Stimulated activated CD4-positive, alpha-beta T cell treated with anti-CD3 and anti-CD28 coated beads, Interleukin-15, amount 100 ng/mL, for 24 hours (primary cell): ENCODE measurements around the gene BHMT.
"Not testable (repeated sequence)": the region's sequence is repeated elsewhere in the genome, so short reads cannot be mapped to it uniquely, and the experiment has no call there.

Experiments used
- DNase-seq: peaks from one replicate; pipeline ENCODE4 v3.0.0-alpha.2; 2020

Gene BHMT

DNA sequence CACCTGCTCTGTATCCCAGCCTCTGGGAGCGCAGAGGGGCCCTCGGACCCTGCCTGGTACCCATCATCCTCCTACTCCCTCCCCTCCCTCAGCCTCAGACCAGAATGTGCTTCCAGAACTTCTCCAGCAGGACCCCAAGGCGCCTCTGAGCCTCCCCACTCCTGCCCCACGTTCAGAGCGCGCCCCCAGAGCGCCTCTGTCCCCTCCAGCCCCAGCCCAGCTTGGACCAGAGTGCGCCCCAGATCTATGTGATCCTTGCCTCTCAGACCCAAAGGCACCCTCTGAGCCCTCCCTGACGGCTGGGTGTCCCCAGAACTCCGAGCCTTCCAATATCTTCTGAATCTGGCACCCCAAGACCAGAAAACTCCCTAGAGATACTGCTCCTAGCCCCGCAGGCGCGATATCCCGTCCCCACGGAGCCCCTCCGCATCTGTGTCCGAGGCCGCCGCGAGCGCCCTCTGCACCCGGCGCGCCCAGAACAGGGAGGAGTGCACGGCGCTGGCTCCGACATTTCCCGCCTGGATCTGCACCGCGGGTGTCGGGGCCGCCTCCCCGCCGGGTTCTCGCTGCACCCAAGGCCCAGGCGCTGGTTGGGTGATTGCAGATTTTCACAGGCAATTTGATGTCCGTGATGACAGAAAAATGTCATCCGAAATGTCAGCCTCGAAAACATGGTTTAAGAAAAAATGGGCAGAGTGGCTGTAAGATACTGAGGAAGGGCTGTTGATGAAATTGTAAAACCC, 522 bp downstream of the BHMT start:
- DNase-seq, result no peak

- DNase-seq, result no peak
These were observed 1.1 kb downstream of the BHMT start for GRCh38 chr5:79112703-79113058.

- DNase-seq, result no peak
These were observed 7.9 kb downstream of the BHMT start for GRCh38 chr5:79119486-79119885.

GRCh38 chr5:79120221-79120620, 8.6 kb downstream of the BHMT start:
- DNase-seq, result no peak

DNA sequence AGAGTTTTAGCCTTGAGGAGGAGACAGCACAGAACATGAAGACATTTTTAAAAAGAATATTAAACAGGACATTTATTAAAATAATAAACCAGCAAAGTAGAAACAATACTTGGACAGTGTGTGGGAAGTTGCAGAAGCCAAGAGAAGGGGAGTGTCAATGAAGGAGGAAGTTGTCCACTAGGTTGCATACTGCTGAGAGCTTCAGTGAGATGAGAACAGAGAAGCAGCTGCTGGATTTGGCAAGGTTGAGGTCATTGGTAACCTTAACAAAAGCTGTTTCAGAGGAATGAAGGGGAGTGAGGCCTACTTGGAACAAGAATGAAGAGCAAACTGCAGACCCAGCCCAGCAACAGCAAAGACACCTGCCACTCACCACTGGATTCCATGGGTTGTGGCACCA, 11.4 kb downstream of the BHMT start:
- DNase-seq, result no peak

GRCh38 chr5:79124607-79125006, 13.0 kb downstream of the BHMT start:
- DNase-seq, result no peak

GRCh38 chr5:79130781-79131180, 19.2 kb downstream of the BHMT start:
- DNase-seq, result no peak

DNA sequence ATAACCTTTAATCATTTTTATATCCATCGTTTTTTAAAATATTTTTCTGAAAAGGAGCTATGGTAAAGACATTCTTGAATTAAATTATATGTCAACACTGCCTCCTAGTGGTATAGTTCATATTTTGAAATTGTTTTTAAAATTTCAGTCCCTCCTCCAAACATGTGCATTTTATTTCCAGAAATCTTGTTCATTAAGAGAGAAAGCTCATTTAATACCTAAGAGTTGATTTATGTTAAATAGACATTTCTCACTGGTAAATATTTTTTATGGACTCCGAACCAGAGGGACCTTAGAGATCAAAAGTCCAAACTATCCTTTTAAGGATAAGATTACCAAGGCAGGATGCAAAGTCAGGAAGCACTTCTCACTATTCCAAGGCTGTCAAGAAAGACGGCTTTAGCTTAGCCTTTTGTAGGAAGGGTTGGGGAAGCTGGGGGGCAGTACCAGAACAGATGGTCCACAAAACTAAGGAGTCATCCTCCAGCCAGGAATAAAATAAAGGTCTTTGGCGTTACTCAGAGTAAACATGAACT, 21.6 kb downstream of the BHMT start:
- no peak for DNase-seq

DNA sequence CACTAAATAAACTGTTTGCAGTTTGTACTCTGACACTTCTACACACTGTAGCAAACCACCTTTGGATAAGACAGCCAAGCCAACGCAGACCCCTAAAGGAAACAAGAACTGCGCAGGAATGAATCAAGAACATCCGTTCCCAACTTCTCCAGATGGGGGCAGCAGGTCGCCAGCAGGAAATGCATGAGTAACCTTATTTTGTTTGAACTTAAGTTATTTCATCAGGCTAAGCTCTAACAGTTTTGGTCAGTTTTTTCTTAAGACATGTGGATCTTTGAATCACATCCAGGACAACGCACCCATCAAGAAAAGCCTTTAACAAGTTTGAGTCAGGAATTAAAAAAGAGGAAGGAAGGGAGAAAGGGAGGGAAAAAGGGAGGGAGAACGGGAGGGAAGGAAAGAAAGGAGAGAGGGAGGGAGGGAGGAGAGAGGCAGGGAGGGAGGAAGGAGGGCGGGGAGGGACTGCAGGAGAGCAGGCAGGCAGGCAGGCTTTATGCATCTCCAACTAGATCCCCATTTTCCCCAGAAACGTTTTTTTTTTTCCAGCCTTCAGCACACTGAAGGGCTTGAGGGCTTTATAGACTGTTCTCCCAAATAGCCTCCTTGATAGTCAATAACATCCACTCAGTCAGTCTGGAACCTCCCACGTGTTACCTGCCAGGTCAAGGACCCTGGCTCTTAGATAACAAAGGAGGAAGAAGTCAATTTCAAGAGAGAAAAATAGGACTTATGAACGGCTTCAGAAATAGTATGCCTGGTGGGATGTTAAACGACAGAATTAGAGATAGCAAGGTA, 22.2 kb downstream of the BHMT start:
- peak; percentile 79 for DNase-seq

DNA sequence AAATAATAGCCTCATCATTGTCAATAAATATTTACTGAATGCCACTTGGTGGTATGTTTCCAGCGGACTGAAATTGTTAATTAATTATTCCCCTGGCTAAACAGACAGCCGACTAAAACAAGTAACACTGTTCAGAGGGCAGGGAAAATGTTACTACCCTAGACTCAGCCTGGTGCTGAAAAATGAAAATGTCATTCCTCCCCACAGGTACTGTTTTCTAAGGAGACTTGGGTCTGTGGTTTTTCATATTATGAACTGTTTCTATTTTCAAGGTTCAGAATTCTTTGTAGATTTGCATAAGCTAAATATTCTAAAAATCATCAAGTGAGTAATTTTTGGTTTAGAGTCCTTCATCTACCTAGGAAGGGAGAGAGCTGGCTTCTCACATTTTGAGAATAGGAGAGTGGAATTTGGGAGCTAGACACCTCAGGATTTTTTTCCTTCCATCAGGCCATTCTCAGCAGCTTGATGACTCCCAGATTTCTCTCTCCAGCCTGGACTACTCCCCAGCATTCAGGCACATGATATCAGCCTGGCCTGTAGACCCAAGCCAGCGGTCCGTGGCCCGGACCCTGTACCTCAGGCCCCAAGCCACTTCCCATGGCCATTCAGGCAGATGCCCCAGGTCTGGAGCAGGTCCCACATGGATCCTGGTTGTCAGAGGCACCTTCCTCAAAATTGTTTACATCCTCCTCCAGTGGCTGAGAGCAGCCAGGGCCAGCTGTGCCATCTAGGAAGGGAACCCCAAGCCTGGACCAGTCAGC, 24.4 kb downstream of the BHMT start:
- no peak for DNase-seq

DNA sequence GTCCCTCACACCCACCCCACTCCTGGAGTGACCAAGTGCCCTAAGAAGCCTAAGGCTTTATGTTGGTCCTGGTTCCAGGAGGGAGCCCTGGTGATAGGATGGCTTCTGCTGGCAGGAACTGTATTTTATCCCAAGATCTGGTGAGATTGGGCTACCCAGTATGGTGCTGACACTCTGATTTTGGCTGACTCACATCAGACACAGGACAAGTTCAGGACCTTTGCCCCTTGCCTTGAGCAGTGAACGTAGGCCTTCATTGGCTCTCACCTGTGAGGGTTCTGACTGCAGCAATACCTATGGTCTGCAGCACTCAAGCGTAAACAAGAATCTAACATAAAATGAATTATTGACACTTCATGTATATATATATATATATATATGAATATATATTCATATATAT, 25.0 kb downstream of the BHMT start:
- no peak for DNase-seq

DNA sequence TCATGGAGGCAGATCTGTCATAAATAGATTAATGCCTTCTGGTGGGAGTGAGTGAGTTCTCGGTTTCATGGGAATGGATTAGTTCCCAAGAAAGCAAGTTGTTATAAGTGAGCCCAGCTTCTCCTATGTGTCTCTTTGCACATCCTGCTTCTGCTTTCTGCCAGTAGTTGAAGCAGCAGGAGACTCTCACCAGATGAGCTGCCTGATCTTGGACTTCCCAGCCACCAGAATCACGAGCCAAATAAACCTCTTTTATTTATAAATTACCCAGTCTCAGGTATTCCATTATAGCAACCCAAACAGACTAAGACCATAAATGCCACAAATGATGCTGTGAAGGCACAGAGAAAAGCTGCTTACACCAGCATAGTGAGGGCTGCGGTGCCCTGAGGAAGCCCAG, 28.9 kb downstream of the BHMT start:
- no peak for DNase-seq

- DNase-seq, result no peak
These were observed 32.2 kb downstream of the BHMT start for GRCh38 chr5:79143684-79144379.

DNA sequence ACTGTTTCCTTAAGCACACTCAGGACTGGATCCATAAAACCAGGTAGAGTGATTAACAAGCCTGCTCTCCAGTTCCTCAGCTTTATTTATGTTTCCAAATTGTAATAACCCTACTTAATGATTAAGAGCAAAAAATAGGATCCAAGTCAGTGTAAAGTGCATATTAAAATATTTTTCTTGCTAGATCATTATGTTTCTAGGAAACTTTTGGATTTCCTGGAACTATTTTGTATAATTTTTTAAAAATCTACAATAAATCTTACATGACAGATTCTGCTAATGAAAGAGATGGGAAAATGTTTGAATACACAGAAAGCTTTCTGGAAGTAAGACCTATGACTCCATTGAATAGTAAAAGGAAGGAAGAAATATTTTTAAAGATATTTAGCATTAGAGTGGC, 35.5 kb downstream of the BHMT start:
- no peak for DNase-seq

- no peak for DNase-seq
These were observed 37.8 kb downstream of the BHMT start for GRCh38 chr5:79149433-79149832.

- no peak for DNase-seq
These were observed 40.5 kb downstream of the BHMT start for GRCh38 chr5:79151942-79152671.

DNA sequence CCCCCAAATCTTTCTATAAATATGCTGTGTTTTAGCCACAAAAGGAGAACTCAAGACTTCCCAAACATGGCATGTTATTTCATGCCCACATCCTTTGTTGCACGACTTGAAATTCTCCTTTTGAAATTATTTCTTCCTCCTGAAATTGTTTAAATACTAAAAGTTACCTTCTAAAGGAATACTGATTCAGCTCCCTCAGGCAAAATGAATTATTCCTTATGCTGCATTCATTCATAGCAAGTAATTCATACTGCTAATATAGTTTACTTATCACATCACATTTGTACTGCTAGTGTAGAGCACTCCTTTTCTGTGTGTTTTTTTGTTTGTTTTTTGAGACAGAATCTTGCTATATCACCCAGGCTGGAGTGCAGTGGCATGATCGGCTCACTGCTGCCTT, 45.7 kb downstream of the BHMT start:
- DNase-seq, result no peak

DNA sequence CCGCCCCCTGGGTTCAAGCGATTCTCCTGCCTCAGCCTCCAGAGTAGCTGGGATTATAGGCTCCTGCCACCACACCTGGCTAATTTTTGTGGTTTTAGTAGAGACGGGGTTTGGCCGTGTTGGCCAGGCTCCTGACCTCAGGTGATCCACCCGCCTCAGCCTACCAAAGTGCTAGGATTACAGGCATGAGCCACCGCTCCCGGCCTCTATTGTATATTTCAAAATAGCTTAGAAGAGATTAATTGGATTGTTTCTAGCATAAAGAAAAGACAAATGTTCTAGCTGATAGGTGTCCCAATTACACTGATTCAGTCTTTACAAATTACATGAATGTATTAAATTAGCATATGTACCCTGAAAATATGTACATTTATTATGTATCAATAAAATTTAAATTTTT, 50.0 kb downstream of the BHMT start:
- DNase-seq, result not testable (repeated sequence)

GRCh38 chr5:79168031-79168430, 56.4 kb downstream of the BHMT start:
- no peak for DNase-seq

DNA sequence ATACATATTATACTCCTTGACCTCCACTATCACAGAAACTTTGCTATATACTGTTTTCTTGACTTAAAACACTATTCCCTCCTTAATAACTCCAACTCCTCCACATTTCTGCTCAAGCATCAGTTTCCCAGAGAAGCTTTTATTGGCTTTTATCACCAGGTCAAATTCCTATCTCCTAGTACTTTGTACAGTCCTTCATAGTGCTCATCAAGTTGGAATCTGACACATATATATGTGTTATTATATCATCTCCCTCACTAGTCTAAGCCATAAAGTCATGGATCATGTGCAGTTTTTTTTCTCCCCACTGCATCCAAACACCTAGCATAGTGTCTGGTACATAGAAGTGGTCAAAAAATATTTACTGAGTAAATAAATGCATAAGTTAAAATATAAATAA, 59.1 kb downstream of the BHMT start:
- no peak for DNase-seq

DNA sequence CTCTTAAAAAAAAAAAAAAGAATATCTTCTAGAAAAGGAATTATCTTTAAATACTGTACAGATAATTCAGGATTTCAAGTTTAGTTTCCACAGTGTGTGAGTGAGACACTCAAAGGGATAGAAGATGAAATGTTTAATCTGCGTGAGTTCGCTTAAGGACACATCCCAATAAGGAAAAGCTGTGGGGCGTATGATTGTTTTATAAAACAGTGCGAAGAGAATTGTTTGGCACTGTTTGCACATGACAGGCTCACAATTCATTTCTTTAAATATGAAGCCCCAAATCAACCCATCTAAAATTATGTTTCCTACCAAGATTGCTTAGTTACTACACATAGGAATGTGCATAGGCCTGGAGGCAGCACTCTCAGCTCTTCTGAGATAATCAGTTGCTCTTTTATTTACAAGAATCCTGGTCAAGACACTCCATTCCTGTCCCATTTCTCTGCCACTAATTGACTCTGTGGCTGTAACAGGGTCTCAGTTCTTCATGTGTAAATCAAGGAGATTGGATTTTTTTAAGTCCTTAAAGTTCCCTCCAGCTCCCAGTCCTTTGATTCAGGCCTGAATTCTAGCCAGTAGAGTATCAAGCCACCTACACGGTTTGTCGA, 60.1 kb downstream of the BHMT start:
- DNase-seq, result no peak

- DNase-seq, result no peak
These were observed 60.7 kb downstream of the BHMT start for GRCh38 chr5:79172269-79172668.
